Uterus (tissue), 4 donors: ENCODE results near the gene ARHGAP15. TPM values are rescaled to one million over a fixed set of nuclear protein-coding genes. Genes with fewer than 3 reads are reported as not detected.

Experiments
- DNase-seq, 2 donors: peaks; one replicate each; pipeline ENCODE4 v3.0.0-alpha.2; 2019 to 2020
- H3K27ac ChIP-seq, 2 donors: fragments of 200-600 bp; sonication (generic); 1 replicate in 1 of 2; 2 replicates in 1 of 2; pipeline ENCODE4 v1.5.1; 2016 to 2018
- H3K27me3 ChIP-seq, 2 donors: fragments of 200-600 bp; sonication (generic); one replicate each; pipeline ENCODE4 v1.5.1; 2018 to 2019; ENCODE audit warnings: control low read depth in 1 of 2
- H3K36me3 ChIP-seq, 2 donors: fragments of 200-600 bp; sonication (generic); one replicate each; pipeline ENCODE4 v1.5.1; 2019; ENCODE audit warnings: control low read depth in 1 of 2
- H3K4me1 ChIP-seq, 2 donors: fragments of 200-600 bp; sonication (generic); one replicate each; pipeline ENCODE4 v1.5.1; 2018 to 2019; ENCODE audit warnings: control low read depth in 1 of 2
- H3K4me3 ChIP-seq, 2 donors: fragments of 200-600 bp; sonication (generic); 1 replicate in 1 of 2; 2 replicates in 1 of 2; pipeline ENCODE4 v1.5.1; 2018 to 2019; ENCODE audit warnings: mild to moderate bottlenecking in 1 of 2
- H3K9me3 ChIP-seq, 2 donors: fragments of 200-600 bp; sonication (generic); one replicate each; pipeline ENCODE4 v1.5.1; 2019; ENCODE audit warnings: control low read depth in 1 of 2
- CTCF ChIP-seq, 4 experiments: fragments of 200-600 bp in 2 of 4; fragments of 450-650 bp in 2 of 4; sonication (generic) in 2 of 4; IDR thresholded peaks; one replicate each; pipeline ENCODE4 v1.5.1; 2016 to 2019; ENCODE audit warnings: antibody characterized with exemption in 4 of 4, mild to moderate bottlenecking in 2 of 4, moderate library complexity in 1 of 4
- POLR2A ChIP-seq, 2 donors: fragments of 450-650 bp; IDR thresholded peaks; one replicate each; pipeline ENCODE4 v1.6.1; 2016; ENCODE audit warnings: antibody characterized with exemption in 2 of 2, mild to moderate bottlenecking in 1 of 2, moderate library complexity in 1 of 2
- intact Hi-C: fragments of 100-400 bp; cut with DNase I; formaldehyde crosslinking; loops from one replicate; pipeline ENCODE4 v1.15.1; 2023; ENCODE audit warnings: low total_unique reads
- total RNA-seq, 4 donors: library from RNA; depleted of rRNA in 3 of 4; stranded (reverse); fragments of >200 nt in 3 of 4; gene quantifications; one replicate each; pipeline versions ENCODE4 v1.1.0 to v1.2.4, GENCODE V29; 2014 to 2023
- donor health status: DM: yes; HTN: yes; CAD: no.

The ARHGAP15 gene
- total RNA-seq, 4 donors from 2014 or later, result 0.88 to 28.4 (median 6.6) TPM

GRCh38 chr2:143344780-143345179, 215.6 kb downstream of the ARHGAP15 start:
- no peak for DNase-seq
- H3K36me3 ChIP-seq, result no peaks in the 10 kb centered on the region
- no peak for TF ChIP-seq CTCF (IDR thresholded peaks at IDR 0.05)
- no peak for TF ChIP-seq POLR2A (IDR thresholded peaks at IDR 0.05)
- H3K4me1 ChIP-seq, result no peaks in the 10 kb centered on the region
- H3K27ac ChIP-seq, result no peak overlapping the region
- H3K27me3 ChIP-seq, result no peaks in the 10 kb centered on the region
- H3K4me3 ChIP-seq, result no peak overlapping the region
- H3K9me3 ChIP-seq, result no peaks in the 10 kb centered on the region
- intact Hi-C loops, result no loop called here

- no peaks in the 10 kb centered on the region for H3K9me3 ChIP-seq
- no peak overlapping the region for H3K27ac ChIP-seq
- intact Hi-C loops, result no loop called here
- H3K27me3 ChIP-seq, result no peaks in the 10 kb centered on the region
- H3K4me3 ChIP-seq, result no peak overlapping the region
- no peak for DNase-seq
- no peaks in the 10 kb centered on the region for H3K36me3 ChIP-seq
- no peaks in the 10 kb centered on the region for H3K4me1 ChIP-seq
- no peak for TF ChIP-seq CTCF (IDR thresholded peaks at IDR 0.05)
- TF ChIP-seq POLR2A (IDR thresholded peaks at IDR 0.05), result no peak
Observed at GRCh38 chr2:143345887-143346787, 216.9 kb downstream of the ARHGAP15 start.

GRCh38 chr2:143347271-143347695, 218.1 kb downstream of the ARHGAP15 start:
- Histone ChIP-seq H3K36me3 (no peaks in the 10 kb centered on the region), H3K4me3 (no peak overlapping the region), H3K27me3 (no peaks in the 10 kb centered on the region), H3K4me1 (no peaks in the 10 kb centered on the region), H3K27ac (no peak overlapping the region), H3K9me3 (no peaks in the 10 kb centered on the region)
- intact Hi-C loops, result no loop called here
- TF ChIP-seq POLR2A (IDR thresholded peaks at IDR 0.05), result no peak
- TF ChIP-seq CTCF (IDR thresholded peaks at IDR 0.05), result no peak
- DNase-seq, result no peak

- no peaks in the 10 kb centered on the region for H3K27me3 ChIP-seq
- no peaks in the 10 kb centered on the region for H3K4me1 ChIP-seq
- intact Hi-C loops, result no loop called here
- TF ChIP-seq POLR2A (IDR thresholded peaks at IDR 0.05), result no peak
- TF ChIP-seq CTCF (IDR thresholded peaks at IDR 0.05), result no peak
- DNase-seq, result no peak
- H3K9me3 ChIP-seq, result no peaks in the 10 kb centered on the region
- H3K4me3 ChIP-seq, result no peak overlapping the region
- H3K27ac ChIP-seq, result no peak overlapping the region
- no peaks in the 10 kb centered on the region for H3K36me3 ChIP-seq
Observed at GRCh38 chr2:143347901-143348414, 218.7 kb downstream of the ARHGAP15 start.

GRCh38 chr2:143354050-143354750, 225.0 kb downstream of the ARHGAP15 start:
- Histone ChIP-seq H3K4me1 (no peaks in the 10 kb centered on the region), H3K27me3 (no peaks in the 10 kb centered on the region), H3K9me3 (no peaks in the 10 kb centered on the region), H3K27ac (no peak overlapping the region), H3K4me3 (no peak overlapping the region), H3K36me3 (no peaks in the 10 kb centered on the region)
- TF ChIP-seq POLR2A (IDR thresholded peaks at IDR 0.05) (no peak), CTCF (IDR thresholded peaks at IDR 0.05) (no peak)
- intact Hi-C loops, result no loop called here
- DNase-seq, result no peak
